ENCODE data around the gene DSCAML1.

The DSCAML1 gene

DNA sequence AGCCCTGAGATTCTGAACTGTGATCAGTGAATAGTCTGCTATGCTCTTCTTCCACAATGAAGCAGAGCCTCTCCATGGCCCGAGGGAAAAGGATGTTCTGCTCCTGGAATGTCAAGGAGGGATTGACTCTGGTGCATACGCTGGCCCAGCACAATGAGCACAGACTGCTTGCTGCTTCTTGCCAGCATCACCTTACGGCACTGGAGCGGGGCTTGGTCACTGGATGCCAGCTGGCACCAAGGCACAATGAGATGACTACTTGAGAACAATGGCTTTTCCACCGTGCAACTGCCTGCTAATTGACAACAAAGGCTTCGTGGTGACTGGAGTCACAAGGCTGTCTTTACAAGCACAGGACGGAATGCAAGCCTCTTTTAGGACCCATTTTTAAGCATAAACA is 139.2 kb downstream of the DSCAML1 start:
- no peak for DNase-seq

DNA sequence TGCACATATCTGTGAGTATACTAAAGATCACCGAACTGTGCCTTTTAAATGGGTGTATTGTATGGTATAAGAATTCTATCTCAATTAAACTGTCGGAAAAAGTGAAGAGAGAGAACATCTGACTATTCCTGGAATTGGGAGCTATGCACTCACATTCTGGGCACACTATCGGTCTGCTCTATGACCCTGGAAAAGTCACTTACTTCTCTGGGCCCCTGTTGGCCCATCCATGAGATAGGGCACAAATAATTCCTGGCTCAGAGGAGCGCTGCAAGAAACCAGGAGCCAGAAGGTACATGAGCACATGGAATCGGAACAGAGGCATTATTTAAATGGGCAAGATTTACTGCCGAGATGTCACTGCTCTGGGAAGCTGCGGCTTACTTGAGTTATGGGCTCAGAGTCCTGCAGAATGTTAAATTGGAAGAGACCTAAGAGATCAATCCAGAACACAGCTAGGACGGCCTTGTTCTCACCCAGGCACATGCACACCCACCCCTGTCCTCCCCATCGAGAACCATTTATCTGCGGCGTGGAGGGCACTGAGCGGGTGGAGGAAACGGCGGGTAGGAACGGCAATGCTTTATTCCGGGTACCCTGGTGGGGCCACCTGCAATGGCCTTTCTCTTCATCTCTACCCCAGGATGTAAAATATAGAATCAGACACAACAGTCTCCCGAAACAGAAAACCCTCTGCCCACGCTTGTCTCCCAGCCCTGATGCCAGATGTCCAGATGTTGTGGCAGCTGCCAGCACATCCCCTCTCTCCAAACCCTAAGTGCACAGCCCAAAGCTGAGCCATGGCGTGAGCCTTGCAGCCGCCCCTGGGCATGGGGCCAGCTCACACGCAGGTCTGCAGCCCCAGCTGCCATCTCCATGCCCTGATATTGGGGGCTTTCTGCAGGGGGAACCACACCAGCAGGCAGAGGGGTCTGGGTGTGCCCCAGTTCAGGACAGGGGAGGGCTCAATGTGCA is 142.4 kb downstream of the DSCAML1 start:
- DNase-seq: no peak

DNA sequence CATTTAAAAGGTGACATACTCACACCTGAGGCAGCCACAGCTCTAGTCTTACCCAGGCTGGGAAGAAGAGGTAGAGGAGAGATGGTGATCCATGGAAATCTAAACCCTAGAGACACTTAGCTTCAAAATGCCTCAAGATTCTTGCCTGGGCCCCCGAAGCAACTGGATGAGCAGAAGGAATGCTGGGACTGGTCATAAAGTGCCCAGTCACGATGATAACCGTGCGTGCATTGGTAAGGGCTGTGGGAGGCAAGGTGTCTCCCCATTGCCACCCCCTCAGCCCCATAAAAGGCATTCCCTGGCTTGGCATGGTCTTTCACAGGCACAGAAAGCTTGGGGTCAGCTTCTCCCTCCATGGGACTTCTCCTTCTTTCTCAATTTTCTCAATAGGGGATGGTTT is 144.5 kb downstream of the DSCAML1 start:
- DNase-seq: no peak

- DNase-seq: no peak
These were observed 147.5 kb downstream of the DSCAML1 start for GRCh38 chr11:117649296-117650055.

DNA sequence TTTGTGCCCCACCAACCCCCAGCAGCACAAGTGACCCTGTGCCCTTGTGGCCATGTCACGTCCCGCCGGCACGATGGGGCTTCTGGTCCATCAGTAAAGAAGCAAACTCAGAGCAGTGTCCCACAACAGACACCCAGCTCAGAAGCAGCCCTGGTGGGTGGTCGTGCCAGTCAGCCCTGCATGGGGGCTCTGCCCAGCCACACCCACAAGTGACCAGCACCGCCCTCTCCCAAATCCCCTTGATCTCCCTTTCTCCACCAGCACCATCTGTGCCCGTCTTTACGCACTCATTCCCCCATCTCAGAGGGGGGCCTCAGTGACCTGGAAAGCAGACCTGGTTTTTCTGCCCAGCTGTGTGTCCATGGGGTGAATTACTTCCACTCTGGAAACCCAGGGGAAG is 149.1 kb downstream of the DSCAML1 start:
- no peak for DNase-seq

DNA sequence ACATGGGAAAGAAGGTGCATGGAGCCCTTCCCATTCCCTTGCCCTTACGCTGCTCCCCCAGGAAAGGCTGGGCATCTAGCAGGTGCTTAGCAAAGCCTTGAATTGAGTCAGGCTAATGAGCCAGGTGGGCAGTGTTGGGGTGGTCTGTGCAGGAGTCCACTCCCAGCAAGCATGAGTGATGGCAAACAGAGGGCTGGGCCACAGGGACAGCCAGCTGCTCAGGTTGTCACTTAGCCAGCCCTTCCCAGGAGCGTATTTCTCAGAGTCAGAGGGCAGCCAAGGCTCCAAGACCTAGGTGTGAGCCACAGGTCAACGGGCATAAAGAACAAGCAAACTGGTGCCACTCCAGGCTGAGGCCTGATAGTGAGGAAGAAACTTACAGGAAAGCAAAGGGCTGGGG is 149.8 kb downstream of the DSCAML1 start:
- no peak for DNase-seq

GRCh38 chr11:117646411-117646810 is 150.6 kb downstream of the DSCAML1 start:
- no peak for DNase-seq

DNA sequence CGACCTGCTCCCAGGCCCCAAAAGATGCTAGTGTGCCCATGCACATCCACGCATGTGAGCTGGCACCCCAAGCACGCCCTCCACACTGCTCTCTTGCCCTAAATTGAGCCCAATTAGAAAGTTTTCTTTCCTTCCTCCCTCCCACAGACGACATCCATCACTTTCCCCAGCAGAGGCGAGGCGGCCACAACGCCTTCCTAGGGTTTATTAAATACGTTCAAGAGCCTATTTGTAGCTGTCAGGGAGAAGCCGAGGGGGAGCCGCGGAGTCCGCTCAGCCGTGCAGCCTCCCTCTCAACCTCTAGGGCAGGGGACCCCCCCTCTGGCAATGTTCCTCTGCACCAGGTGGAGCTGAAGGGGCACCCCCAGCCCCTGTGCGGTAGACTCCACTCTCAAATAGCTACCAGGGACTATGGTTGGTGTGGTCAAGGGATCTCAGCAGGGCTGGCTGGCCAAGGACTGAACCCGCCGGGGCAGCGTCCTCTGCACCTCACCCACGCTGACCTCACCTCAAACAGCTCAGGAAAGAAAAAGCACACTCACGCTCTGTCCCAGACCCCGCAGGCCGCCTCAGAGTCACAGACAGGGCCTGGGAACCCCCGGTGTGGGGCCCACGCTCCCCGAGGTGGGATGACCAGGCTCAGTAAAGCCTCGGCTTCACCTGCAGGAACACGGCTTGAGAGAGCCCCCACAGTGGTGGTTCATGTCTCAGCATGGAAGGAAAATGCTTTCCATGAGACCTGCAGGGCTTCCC is 152.4 kb downstream of the DSCAML1 start:
- no peak for DNase-seq

GRCh38 chr11:117643606-117644300 is 153.3 kb downstream of the DSCAML1 start:
- DNase-seq: no peak

DNA sequence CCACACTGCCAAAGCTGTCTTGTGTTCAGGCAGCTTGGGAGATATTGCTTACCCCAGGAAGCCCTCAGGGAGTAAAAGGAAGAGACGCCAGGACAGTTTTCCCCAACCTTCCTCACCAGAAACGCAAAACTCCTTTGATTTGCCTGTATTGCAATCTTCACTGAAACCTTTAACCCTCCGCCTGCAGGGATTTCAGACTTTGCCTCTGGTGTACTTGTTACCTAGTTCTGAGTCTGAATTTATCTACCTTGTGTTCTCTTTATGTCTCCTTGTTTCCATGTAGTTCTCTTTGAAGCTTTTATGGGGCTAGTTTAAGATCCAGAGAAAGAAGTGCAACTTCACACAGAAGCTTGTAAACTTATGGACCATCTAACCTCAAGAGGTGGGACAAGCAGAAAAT is 154.2 kb downstream of the DSCAML1 start:
- no peak for DNase-seq

DNA sequence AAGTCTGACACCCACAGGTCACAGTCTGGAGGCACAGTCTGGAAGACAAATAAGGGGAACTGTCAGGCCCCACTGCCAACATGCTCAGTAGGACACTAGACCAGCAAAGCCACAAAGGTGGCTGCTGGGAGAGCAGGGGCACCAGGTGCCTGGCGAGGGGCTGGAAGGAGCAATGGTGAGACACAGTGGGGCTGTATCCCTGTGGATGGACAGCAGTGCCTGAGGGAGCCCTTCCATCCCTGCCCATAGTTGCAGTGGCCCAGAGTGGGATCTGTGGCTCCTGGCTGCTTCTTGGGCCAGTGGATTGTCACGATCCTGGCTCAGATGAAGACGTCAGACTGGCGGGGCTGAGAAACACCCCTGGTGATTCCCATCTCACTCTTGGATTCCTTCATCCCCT is 154.6 kb downstream of the DSCAML1 start:
- no peak for DNase-seq

GRCh38 chr11:117641008-117641915 is 155.8 kb downstream of the DSCAML1 start:
- DNase-seq: no peak

GRCh38 chr11:117640041-117640440 is 157.0 kb downstream of the DSCAML1 start:
- no peak for DNase-seq

GRCh38 chr11:117639601-117640000 is 157.4 kb downstream of the DSCAML1 start:
- DNase-seq: no peak

GRCh38 chr11:117638911-117639543 is 158.0 kb downstream of the DSCAML1 start:
- DNase-seq: no peak

DNA sequence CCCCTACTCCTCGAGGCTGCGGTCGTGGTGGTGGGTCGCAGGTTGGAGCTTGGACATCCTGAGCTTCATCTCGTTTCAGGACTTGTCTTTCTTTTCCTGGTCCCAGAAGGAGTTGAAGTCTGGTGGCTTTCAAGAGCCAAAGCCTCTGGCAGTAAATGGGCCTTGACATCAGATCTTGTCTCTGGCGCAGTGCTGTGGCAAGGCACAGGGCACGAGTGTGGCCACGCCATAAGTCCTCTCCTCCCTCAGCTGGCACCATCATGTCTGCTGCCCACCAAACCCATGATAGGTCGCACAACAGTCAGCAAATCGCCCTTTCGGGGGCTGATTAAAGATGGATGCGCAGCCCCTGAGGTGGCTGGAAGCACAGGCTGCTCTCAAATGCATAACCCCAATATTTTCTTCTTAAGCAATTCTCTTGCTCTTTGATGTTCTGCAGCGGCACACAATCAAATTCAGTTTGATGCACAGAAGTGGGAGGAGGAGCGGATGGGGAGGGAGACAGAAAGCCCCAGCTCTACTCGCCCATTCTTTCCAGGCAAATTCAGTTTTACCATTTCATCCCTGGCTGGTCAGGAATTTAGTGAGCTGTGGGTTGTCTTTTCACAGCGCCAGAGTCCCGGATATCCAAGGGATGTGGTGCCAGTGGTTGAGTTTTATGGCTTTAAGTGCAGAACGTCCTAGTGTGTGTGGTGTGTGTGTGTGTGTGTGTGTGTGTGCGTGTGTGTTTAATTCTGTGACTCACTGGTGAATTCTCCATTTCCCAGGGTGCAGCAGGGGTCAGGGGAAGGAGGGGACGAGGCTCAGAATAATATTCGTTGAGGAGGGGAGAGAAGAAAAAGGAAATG is 162.0 kb downstream of the DSCAML1 start:
- no peak for DNase-seq

GRCh38 chr11:117633976-117634755 is 162.8 kb downstream of the DSCAML1 start:
- DNase-seq: no peak

DNA sequence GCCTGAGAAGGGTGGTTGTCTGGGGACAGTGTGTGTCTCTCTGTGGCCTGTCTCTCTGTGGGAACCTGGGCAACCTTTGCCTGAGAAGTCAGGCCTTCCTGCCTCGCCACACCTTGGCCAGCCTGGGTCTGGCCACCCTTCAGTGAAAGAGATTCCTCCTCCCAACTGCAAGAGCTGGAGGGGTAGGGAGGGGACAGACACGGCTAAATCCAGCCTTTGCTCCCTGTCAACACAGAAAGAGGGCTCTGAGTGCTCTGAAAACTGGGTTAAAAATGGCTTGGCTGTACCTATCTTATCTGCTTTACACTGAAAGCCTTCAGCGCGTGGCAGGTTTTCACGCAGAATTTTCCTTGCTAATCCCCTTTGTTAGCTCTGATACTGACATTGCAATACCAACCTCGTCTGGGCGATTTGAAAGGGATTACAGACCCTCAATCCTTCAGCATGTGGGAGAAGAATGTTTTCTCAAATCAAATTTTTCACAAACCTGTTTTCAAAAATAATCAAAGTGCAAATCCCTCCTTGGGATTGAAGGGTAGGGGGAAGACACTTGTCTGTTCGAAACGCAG is 163.7 kb downstream of the DSCAML1 start:
- DNase-seq: no peak

DNA sequence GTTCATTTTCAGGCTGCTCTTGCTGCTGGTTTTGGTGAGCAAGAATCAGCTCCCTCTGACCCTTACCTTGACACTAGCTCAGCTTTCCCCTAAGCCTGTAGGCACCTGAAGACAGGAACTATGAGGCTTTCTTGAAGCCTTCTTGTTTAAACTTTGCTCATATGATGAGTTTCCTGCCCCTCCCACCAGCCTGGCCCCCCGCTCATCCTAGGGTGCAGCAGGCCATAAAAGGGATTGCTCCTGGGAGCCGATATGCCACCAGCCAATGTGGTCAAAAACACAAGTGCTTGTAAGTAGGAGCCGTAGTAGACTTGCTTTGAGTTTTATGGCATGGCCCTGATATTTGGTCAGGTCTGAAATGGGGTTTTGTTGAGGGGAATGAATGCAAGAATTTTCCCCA is 164.7 kb downstream of the DSCAML1 start:
- no peak for DNase-seq

Data from GOT3 (cell line).